ENCODE results near the gene TMEM272. TPM values are rescaled to one million over a fixed set of nuclear protein-coding genes. Genes with fewer than 3 reads are reported as not detected.
"Not testable (repeated sequence)": the region's sequence is repeated elsewhere in the genome, so short reads cannot be mapped to it uniquely, and the experiment has no call there.

The TMEM272 gene
- total RNA-seq, 4 donors from 2014 or later, result not detected

DNA sequence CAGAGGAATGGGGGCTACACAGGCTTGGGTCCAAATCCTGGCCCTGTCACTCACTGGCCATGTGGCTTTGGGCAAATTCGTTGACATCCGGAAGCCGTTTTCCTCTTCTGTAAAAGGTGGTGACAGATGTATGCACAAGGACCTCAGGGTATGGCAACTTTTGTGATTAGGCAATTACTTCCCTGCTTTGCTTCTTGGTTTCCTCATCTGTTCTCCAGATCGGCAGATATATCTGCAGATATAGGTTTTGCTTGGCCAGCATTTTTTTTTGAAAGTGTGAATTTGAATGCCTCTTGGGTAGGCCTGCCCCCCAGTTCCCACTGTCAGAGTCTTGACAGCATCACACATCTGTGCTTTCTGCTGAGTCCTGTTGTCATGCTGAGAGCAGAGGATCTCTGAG is 17.7 kb downstream of the TMEM272 start:
- DNase-seq, result no peak
- Histone ChIP-seq H3K36me3 (no peaks in the 10 kb centered on the region), H3K27ac (peak overlapping the region in 3 of 4 donors; percentile 27 to 58 (median 41)), H3K4me3 (no peak overlapping the region), H3K4me1 (peaks cover 0 to 27% (median 4%) of the 10 kb centered on the region in 4 donors), H3K9me3 (no peaks in the 10 kb centered on the region), H3K27me3 (no peaks in the 10 kb centered on the region)
- TF ChIP-seq EP300 (IDR thresholded peaks at IDR 0.05; ENCODE audit: low read depth), result no peak
- TF ChIP-seq POLR2A (IDR thresholded peaks at IDR 0.05), result no peak
- no peak for TF ChIP-seq CTCF (IDR thresholded peaks at IDR 0.05)
- no peak for TF ChIP-seq POLR2AphosphoS5 (IDR thresholded peaks at IDR 0.05)
- 78% methylated on average over 4 of the region's 4 CpGs; no CpG with 5 or more reads in 1 of the 2 donors for WGBS, 2 donors (ENCODE audit: low coverage in 1 of 2)
- in situ Hi-C loops (cut with MboI; ENCODE audit: low pct_ligation_motif_present in 1 of 4, low pct_unique_long_range_greater_than_20kb in 1 of 4, low sequenced_read_pairs in 3 of 4) (no loop called here), intact Hi-C loops (cut with DNase I; ENCODE audit: low total_unique reads) (no loop called here)

- Histone ChIP-seq H3K9me3 (no peaks in the 10 kb centered on the region), H3K4me1 (peaks cover 0 to 27% (median 4%) of the 10 kb centered on the region in 4 donors), H3K36me3 (no peaks in the 10 kb centered on the region), H3K4me3 (no peak overlapping the region), H3K27me3 (no peaks in the 10 kb centered on the region), H3K27ac (peak overlapping the region in 3 of 4 donors; percentile 27 to 58 (median 41))
- in situ Hi-C loops (cut with MboI; ENCODE audit: low pct_ligation_motif_present in 1 of 4, low pct_unique_long_range_greater_than_20kb in 1 of 4, low sequenced_read_pairs in 3 of 4) (no loop called here), intact Hi-C loops (cut with DNase I; ENCODE audit: low total_unique reads) (no loop called here)
- TF ChIP-seq POLR2AphosphoS5 (IDR thresholded peaks at IDR 0.05) (peak; percentile 39 to 76 (median 51)), CTCF (IDR thresholded peaks at IDR 0.05) (no peak), EP300 (IDR thresholded peaks at IDR 0.05; ENCODE audit: low read depth) (no peak), POLR2A (IDR thresholded peaks at IDR 0.05) (no peak)
- WGBS, 2 donors (ENCODE audit: low coverage in 1 of 2), result 79 to 85% methylated on average over 3 to 7 of the region's 7 CpGs
- peak; percentile 37 for DNase-seq
These were observed 18.4 kb downstream of the TMEM272 start for GRCh38 chr13:51826606-51827005.

DNA sequence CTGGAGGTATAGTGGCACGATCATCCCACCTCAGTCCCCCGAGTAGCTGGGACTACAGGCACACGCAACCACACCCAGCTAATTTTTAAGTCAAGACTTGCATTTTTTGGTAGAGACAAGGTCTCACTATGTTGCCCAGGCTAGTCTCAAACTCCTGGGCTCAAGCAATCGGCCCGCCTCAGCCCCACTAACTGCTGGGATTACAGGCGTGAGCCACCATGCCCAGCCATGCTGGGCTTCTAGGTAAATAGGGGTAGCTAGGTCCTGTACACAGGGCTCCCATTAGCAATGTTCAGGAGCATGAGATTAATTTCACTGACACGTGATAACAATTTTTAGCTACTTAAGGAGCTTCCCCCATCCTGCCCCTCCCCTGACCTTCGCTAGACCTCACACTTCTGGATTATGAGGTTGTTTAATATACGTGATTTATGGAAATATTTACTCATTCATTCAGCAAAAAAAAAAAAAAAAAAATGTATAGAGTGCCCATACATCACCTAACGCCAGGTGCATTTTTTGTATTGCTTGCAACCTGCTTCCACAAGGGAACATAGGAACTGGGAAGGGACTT is 19.2 kb downstream of the TMEM272 start:
- no peaks in the 10 kb centered on the region for H3K9me3 ChIP-seq
- 77 to 85% methylated on average over 7 to 10 of the region's 10 CpGs for WGBS, 2 donors (ENCODE audit: low coverage in 1 of 2)
- TF ChIP-seq POLR2AphosphoS5 (IDR thresholded peaks at IDR 0.05), result no peak
- no peak for TF ChIP-seq POLR2A (IDR thresholded peaks at IDR 0.05)
- no peak for TF ChIP-seq EP300 (IDR thresholded peaks at IDR 0.05; ENCODE audit: low read depth)
- TF ChIP-seq CTCF (IDR thresholded peaks at IDR 0.05), result no peak
- in situ Hi-C loops (cut with MboI; ENCODE audit: low pct_ligation_motif_present in 1 of 4, low pct_unique_long_range_greater_than_20kb in 1 of 4, low sequenced_read_pairs in 3 of 4) (no loop called here), intact Hi-C loops (cut with DNase I; ENCODE audit: low total_unique reads) (no loop called here)
- no peaks in the 10 kb centered on the region for H3K36me3 ChIP-seq
- H3K4me1 ChIP-seq, result peaks cover 0 to 27% (median 4%) of the 10 kb centered on the region in 4 donors
- no peaks in the 10 kb centered on the region for H3K27me3 ChIP-seq
- peak overlapping the region in 3 of 4 donors; percentile 17 to 44 (median 33) for H3K27ac ChIP-seq
- H3K4me3 ChIP-seq, result no peak overlapping the region
- no peak for DNase-seq

- WGBS, 2 donors (ENCODE audit: low coverage in 1 of 2), result 81% methylated on average over 2 of the region's 2 CpGs
- in situ Hi-C loops (cut with MboI; ENCODE audit: low pct_ligation_motif_present in 1 of 4, low pct_unique_long_range_greater_than_20kb in 1 of 4, low sequenced_read_pairs in 3 of 4) (no loop called here), intact Hi-C loops (cut with DNase I; ENCODE audit: low total_unique reads) (no loop called here)
- Histone ChIP-seq H3K4me1 (peaks cover 0 to 27% (median 4%) of the 10 kb centered on the region in 4 donors), H3K27ac (peak overlapping the region in 3 of 4 donors; percentile 17 to 44 (median 33)), H3K27me3 (no peaks in the 10 kb centered on the region), H3K9me3 (no peaks in the 10 kb centered on the region), H3K36me3 (no peaks in the 10 kb centered on the region), H3K4me3 (no peak overlapping the region)
- no peak for DNase-seq
- TF ChIP-seq POLR2AphosphoS5 (IDR thresholded peaks at IDR 0.05) (no peak), POLR2A (IDR thresholded peaks at IDR 0.05) (no peak), CTCF (IDR thresholded peaks at IDR 0.05) (no peak), EP300 (IDR thresholded peaks at IDR 0.05; ENCODE audit: low read depth) (no peak)
These were observed 19.8 kb downstream of the TMEM272 start for GRCh38 chr13:51825165-51825592.

DNA sequence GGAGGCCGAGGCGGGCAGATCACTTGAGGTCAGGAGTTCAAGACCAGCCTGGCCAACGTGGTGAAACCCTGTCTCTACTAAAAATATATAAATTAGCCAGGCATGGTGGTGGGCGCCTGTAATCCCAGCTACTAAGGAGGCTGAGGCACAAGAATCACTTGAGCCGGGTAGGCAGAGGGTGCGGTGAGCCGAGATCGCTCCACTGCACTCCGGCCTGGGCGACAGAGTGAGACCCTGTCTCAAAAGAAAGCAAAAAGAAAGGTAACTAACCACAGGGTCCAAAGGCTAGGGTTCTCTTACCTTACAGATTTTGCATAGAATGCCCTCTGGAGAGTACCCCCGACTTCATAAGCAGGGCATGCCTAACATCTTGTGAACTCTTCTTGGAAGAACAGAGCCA is 20.3 kb downstream of the TMEM272 start:
- peak overlapping the region in 3 of 4 donors; percentile 17 to 44 (median 33) for H3K27ac ChIP-seq
- peaks cover 0 to 27% (median 4%) of the 10 kb centered on the region in 4 donors for H3K4me1 ChIP-seq
- intact Hi-C loops (cut with DNase I; ENCODE audit: low total_unique reads); H3K4me3 ChIP-seq; H3K36me3 ChIP-seq; DNase-seq; H3K9me3 ChIP-seq; H3K27me3 ChIP-seq: not testable (repeated sequence)
- in situ Hi-C loops (cut with MboI; ENCODE audit: low pct_ligation_motif_present in 1 of 4, low pct_unique_long_range_greater_than_20kb in 1 of 4, low sequenced_read_pairs in 3 of 4), result loop anchor here in 1 of 4 donors (25.0 kb wide), 2 partner anchors 313 to 613 kb away; partner anchors contain the start of gene NEK5
- WGBS, 2 donors (ENCODE audit: low coverage in 1 of 2), result 87% methylated on average over 11 of the region's 11 CpGs; no CpG with 5 or more reads in 1 of the 2 donors

Measured in transverse colon (tissue), 4 donors.